GM18505 (cell line): ENCODE results near the gene CALD1.

Source experiments
- ATAC-seq: cut with Tn5 transposase; IDR thresholded peaks from one replicate; pipeline ENCODE4 v1.9.1; 2021; ENCODE audit not compliant: unreplicated experiment
- POLR2A ChIP-seq: IDR thresholded peaks from 4 replicates; pipeline ENCODE4 v1.6.1; 2011; ENCODE audit warnings: borderline replicate concordance; ENCODE audit not compliant: insufficient read depth, insufficient read length; ENCODE audit errors: extremely low read depth

Gene CALD1

GRCh38 chr7:134878746-134879357, 99.4 kb downstream of the CALD1 start:
- no peak for TF ChIP-seq POLR2A
- ATAC-seq, result no peak

GRCh38 chr7:134879815-134880475, 100.5 kb downstream of the CALD1 start:
- no peak for TF ChIP-seq POLR2A
- no peak for ATAC-seq

DNA sequence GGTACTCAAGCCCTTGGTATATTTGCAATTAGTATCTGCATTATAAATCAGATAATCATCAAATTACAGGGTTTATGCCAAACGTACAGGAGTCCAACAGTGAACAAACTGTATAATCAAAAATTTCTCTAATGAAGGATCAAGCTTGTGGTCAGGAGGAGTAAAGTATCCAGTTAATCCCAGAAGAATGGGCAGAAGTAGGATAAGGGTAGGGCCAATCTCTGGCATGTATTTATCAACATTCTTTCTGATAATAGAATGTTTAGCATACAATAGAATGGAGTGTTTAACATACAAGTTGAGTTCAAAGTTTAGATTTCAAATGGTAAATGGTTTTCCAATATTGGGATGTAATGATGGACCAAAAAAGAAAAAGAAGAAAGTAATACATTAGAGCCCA, 103.0 kb downstream of the CALD1 start:
- no peak for TF ChIP-seq POLR2A
- no peak for ATAC-seq

GRCh38 chr7:134885967-134886352, 106.5 kb downstream of the CALD1 start:
- no peak for TF ChIP-seq POLR2A
- no peak for ATAC-seq

- no peak for TF ChIP-seq POLR2A
- no peak for ATAC-seq
Observed at GRCh38 chr7:134886353-134887057, 107.1 kb downstream of the CALD1 start.

DNA sequence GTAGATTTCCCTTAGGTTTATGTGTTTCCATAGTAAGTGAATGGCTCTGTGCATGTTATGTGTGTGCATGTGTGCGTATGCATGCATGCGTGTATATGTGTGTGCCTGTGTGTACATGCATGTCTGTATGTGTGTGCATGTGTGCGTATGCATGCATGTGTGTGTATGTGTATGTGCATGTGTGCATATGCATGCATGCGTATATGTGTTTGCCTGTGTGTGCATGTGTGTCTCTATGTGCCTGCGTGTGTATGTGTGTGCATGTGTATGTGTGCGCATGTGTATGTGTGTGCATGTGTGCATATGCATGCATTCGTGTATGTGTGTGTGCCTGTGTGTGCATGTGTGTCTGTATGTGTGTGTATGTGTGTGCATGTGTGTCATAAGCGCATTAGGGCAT, 108.1 kb downstream of the CALD1 start:
- TF ChIP-seq POLR2A, result no peak
- no peak for ATAC-seq

DNA sequence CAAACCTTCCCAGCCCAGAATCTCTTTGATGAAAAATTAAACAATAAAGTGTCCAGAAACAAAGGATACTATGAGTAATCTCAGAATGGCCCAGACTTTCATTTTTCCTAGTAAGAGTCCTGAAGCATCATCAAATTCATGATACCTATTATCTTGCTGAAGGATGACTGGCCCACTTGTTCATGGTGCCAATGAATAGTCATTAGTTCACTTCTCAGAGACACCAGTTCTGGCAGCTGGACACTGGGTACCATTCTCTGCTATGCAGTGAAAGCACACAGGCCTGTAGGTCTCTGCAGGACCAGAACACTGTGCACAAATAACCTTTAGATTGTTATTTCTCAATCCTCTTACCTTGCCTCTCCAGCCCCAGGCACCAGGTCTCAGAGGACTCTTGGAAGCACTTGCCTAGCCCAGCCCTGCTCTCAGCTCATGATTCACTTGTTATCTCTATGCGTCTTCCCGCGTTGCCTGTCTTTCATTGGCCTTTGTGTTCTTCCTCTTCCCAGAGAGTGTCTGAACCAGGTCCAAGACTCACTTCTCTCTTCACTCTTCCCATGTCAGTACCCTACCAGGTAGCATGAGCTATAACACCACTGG, 108.8 kb downstream of the CALD1 start:
- ATAC-seq, result no peak
- TF ChIP-seq POLR2A, result no peak

DNA sequence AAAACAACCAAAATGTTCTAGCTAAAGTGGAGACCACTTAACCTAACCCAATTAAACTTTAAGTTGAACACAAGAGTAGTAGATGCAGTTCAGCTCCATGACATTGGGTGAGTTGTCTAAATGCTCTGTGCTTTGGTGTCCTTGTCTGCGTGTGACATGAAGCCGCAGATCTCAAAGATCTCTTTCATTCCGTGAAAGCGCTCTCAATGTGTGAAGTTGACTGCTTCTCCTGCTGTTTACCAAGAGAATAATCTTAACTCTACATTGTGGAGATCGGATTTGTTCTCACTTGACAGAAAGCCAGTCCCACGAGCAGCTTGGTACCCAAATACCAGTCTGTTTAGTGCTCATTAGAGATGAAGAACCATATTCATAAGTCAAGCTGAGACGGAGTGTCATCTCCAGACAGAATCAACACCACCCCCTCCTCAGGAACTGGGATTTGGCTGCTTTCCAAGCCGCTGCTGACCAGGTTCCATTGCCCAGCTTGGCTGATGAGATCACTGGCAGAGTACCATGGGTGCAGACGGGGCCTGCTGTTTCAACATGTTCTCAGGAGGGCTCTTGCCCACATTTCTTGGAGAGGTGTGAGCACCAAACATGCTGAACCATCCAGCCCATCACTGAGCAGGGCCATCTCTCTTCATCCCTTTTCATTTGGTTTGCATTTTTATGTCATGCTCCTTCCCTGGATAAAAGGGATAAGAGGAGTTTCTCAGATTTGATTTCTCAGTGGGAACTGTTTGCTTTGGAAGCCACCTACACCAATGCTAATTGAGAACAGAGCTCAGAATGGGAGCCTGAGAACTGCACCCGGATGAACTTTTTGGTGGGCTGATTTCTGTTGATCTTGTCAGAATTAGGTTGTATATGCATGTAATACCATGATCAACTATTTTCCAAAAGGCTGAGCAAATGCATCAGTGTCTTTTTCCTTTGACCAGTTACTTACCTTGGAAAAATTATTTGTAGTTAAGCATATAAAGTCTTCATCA, 111.1 kb downstream of the CALD1 start:
- ATAC-seq, result no peak
- no peak for TF ChIP-seq POLR2A

DNA sequence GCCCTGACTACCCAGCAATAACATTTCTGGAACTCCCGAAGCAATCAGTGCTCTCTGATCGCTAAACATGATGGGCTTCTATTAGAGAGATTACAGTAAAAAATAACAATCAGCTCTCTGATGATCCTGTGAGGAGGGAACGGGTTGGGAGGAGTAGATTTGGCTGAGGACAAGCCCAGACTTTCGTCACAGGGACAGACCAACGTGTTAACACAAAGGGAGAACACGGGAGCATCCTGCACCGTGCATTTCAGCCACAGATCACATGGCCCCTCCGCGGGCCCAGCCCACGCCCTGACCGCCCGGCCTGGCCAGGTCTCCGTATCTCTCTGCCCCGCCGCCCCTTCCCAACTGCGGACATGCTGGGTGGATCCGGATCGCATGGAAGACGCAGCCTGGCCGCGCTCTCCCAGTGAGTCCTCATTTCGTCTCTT, 111.8 kb downstream of the CALD1 start:
- ATAC-seq, result no peak

DNA sequence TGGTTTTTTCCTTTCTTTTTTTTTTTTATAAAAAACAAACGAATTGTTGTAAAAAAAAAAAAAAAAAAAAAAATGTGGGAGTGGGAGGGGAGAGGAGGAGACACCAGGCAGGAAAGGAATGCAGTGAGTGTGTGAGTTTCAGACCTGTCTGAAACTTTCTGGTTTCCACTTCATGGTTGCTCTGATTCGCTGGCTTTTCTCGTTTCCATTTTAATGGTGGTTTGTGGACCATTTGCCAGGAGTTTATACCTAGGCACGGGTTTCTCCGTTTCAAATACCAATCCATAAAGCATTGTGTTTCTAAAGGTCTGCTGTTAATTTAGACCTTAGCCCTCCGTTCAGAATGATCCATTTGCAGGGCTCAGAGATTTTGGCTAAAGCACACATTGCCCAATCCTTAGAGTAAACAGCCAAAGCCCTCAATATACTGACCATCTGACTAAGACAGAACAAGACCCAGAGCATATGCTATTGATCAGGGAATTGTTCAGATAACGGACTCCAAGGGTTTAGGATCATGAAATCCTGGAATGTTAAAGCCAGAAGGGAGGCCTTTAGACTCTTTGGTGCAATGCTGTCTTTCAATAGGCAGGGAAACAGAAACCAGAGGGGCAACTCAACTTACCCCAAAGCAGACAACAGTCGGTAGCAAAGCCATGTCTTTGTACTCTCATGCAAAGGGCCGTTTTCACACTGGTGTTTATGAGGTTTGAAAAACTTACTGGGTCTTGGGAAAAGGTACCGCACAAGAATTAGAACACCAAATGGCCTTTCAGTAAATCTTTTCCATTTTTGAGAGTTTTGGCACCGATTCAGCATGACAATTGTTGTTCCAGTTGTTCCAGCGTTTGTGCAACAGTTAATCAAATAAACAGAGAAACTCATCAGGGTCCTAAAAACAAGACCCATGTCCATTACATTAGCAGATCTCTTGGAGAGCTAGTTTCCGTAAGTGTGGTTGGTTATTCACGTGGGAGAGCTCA, 112.6 kb downstream of the CALD1 start:
- no peak for TF ChIP-seq POLR2A
- ATAC-seq, result no peak

More for the DNA sequence above, 111.8 kb downstream of the CALD1 start:
- no peak for TF ChIP-seq POLR2A

DNA sequence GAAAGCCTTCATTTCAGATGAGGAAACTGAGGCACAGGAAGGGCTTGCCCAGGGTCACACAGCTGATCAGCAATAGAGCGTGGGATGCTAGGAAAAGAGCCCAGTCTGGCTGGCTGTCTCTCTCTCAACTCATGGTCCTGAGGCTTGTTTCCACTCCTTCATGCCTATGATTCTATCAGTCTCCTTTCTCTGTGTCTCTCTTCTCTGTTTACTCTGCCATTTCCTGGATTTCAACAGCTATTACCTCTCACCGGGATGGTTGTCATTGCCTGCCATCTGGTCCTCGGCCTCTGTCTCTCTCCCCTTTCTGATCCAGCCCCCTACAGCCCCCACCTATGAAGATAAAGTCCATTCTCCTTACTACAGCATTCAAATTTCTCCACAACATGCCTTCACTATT, 113.5 kb downstream of the CALD1 start:
- ATAC-seq, result no peak
- TF ChIP-seq POLR2A, result no peak

- ATAC-seq, result no peak
- no peak for TF ChIP-seq POLR2A
Observed at GRCh38 chr7:134893920-134894319, 114.5 kb downstream of the CALD1 start.

- no peak for TF ChIP-seq POLR2A
- ATAC-seq, result no peak
Observed at GRCh38 chr7:134894928-134895327, 115.5 kb downstream of the CALD1 start.
